GM18951 (cell line): Measurements from ENCODE around the gene CSNK2A2.

Experiments used
- POLR2A ChIP-seq: IDR thresholded peaks from 4 replicates; pipeline ENCODE4 v1.6.1; 2011; ENCODE audit warnings: mild to moderate bottlenecking; ENCODE audit not compliant: insufficient read length, insufficient read depth; ENCODE audit errors: extremely low read depth
- in situ Hi-C: fragments of 300-500 bp; cut with MboI; formaldehyde crosslinking; loops from one replicate; pipeline ENCODE4 v1.12.0; 2022; ENCODE audit warnings: low sequenced_read_pairs, mixed read lengths, inconsistent platforms; ENCODE audit not compliant: unreplicated experiment

The CSNK2A2 gene

GRCh38 chr16:58152246-58152868 lies 45.5 kb downstream of the CSNK2A2 start:
- no peak for TF ChIP-seq POLR2A
- in situ Hi-C loops, result no loop called here

GRCh38 chr16:58148526-58148925 lies 49.4 kb downstream of the CSNK2A2 start:
- in situ Hi-C loops, result no loop called here
- no peak for TF ChIP-seq POLR2A

GRCh38 chr16:58148099-58148498 lies 49.8 kb downstream of the CSNK2A2 start:
- TF ChIP-seq POLR2A, result no peak
- in situ Hi-C loops, result no loop called here

- in situ Hi-C loops, result no loop called here
- no peak for TF ChIP-seq POLR2A
Measured at GRCh38 chr16:58138852-58139251, 59.1 kb downstream of the CSNK2A2 start.

GRCh38 chr16:58137581-58137980 lies 60.3 kb downstream of the CSNK2A2 start:
- TF ChIP-seq POLR2A, result no peak
- in situ Hi-C loops, result no loop called here

- TF ChIP-seq POLR2A, result peak; percentile 82
- in situ Hi-C loops, result no loop called here
Measured at GRCh38 chr16:58129097-58129936, 68.6 kb downstream of the CSNK2A2 start, which contains the start of gene CFAP20. TSS of gene CFAP20 (minus strand) at chr16:58129381. CDS start at chr16:58129115, 266 bp downstream.

- no peak for TF ChIP-seq POLR2A
- in situ Hi-C loops, result no loop called here
Measured at GRCh38 chr16:58128711-58129096, 69.2 kb downstream of the CSNK2A2 start.

- in situ Hi-C loops, result no loop called here
- TF ChIP-seq POLR2A, result no peak
Measured at GRCh38 chr16:58128181-58128631, 69.7 kb downstream of the CSNK2A2 start.

GRCh38 chr16:58127634-58128033 lies 70.3 kb downstream of the CSNK2A2 start:
- no peak for TF ChIP-seq POLR2A
- in situ Hi-C loops, result no loop called here

- in situ Hi-C loops, result no loop called here
- no peak for TF ChIP-seq POLR2A
Measured at GRCh38 chr16:58127033-58127556, 70.8 kb downstream of the CSNK2A2 start.

- in situ Hi-C loops, result no loop called here
- no peak for TF ChIP-seq POLR2A
Measured at GRCh38 chr16:58126451-58126961, 71.4 kb downstream of the CSNK2A2 start.

GRCh38 chr16:58125781-58126335 lies 72.0 kb downstream of the CSNK2A2 start:
- TF ChIP-seq POLR2A, result no peak
- in situ Hi-C loops, result no loop called here

- in situ Hi-C loops, result no loop called here
- TF ChIP-seq POLR2A, result no peak
Measured at GRCh38 chr16:58125041-58125440, 72.9 kb downstream of the CSNK2A2 start.
